GM21723 (cell line): ENCODE results near the gene ZNF780A.
"Not testable (repeated sequence)": the region's sequence is repeated elsewhere in the genome, so short reads cannot be mapped to it uniquely, and the experiment has no call there.

Source experiments
- ATAC-seq: cut with Tn5 transposase; IDR thresholded peaks from one replicate; pipeline ENCODE4 v1.9.1; 2021; ENCODE audit warnings: mild to moderate bottlenecking, moderate library complexity; ENCODE audit not compliant: unreplicated experiment

ZNF780A gene

GRCh38 chr19:40088299-40089047 is 2.3 kb downstream of the ZNF780A start:
- no peak for ATAC-seq

- no peak for ATAC-seq
Observed at GRCh38 chr19:40084948-40085347, 5.8 kb downstream of the ZNF780A start.

GRCh38 chr19:40081411-40081810 is 9.3 kb downstream of the ZNF780A start:
- ATAC-seq = no peak

GRCh38 chr19:40080289-40080688 is 10.5 kb downstream of the ZNF780A start:
- no peak for ATAC-seq

GRCh38 chr19:40078377-40078776 is 12.4 kb downstream of the ZNF780A start:
- no peak for ATAC-seq

- no peak for ATAC-seq
Observed at GRCh38 chr19:40070058-40070457, 20.7 kb downstream of the ZNF780A start.

- ATAC-seq = no peak
Observed at GRCh38 chr19:40059624-40060023, 31.1 kb downstream of the ZNF780A start.

- no peak for ATAC-seq
Observed at GRCh38 chr19:40057166-40057565, 33.6 kb downstream of the ZNF780A start.

GRCh38 chr19:40056505-40056904 is 34.2 kb downstream of the ZNF780A start:
- ATAC-seq = no peak

GRCh38 chr19:40055832-40056504 is 34.8 kb downstream of the ZNF780A start, which contains the start of gene ZNF780B:
TSS of gene ZNF780B (minus strand) at chr19:40056231. CDS start at chr19:40050332, 5,899 bp downstream.
- ATAC-seq = peak; percentile 76

GRCh38 chr19:40055049-40055448 is 35.7 kb downstream of the ZNF780A start:
- no peak for ATAC-seq

- no peak for ATAC-seq
Observed at GRCh38 chr19:40054632-40055031, 36.1 kb downstream of the ZNF780A start.

GRCh38 chr19:40053491-40053890 is 37.3 kb downstream of the ZNF780A start:
- ATAC-seq = no peak

GRCh38 chr19:40041718-40042117 is 49.0 kb downstream of the ZNF780A start:
- not testable (repeated sequence) for ATAC-seq

GRCh38 chr19:40038047-40038446 is 52.7 kb downstream of the ZNF780A start:
- not testable (repeated sequence) for ATAC-seq

GRCh38 chr19:40035996-40036395 is 54.7 kb downstream of the ZNF780A start:
- ATAC-seq = no peak

GRCh38 chr19:40033989-40034560 is 56.7 kb downstream of the ZNF780A start:
- no peak for ATAC-seq

GRCh38 chr19:40026597-40026970 is 64.2 kb downstream of the ZNF780A start:
- ATAC-seq = no peak

GRCh38 chr19:40025938-40026596 is 64.7 kb downstream of the ZNF780A start:
- ATAC-seq = no peak

GRCh38 chr19:40023969-40024368 is 66.8 kb downstream of the ZNF780A start:
- no peak for ATAC-seq
